ENCODE measurements around the gene TMEM236. TPM values are rescaled to one million over a fixed set of nuclear protein-coding genes. Genes with fewer than 3 reads are reported as not detected.

TMEM236 gene
- total and polyA plus RNA-seq, 2 of the 4 experiments (the other 2 are of a cell fraction): not detected

DNA sequence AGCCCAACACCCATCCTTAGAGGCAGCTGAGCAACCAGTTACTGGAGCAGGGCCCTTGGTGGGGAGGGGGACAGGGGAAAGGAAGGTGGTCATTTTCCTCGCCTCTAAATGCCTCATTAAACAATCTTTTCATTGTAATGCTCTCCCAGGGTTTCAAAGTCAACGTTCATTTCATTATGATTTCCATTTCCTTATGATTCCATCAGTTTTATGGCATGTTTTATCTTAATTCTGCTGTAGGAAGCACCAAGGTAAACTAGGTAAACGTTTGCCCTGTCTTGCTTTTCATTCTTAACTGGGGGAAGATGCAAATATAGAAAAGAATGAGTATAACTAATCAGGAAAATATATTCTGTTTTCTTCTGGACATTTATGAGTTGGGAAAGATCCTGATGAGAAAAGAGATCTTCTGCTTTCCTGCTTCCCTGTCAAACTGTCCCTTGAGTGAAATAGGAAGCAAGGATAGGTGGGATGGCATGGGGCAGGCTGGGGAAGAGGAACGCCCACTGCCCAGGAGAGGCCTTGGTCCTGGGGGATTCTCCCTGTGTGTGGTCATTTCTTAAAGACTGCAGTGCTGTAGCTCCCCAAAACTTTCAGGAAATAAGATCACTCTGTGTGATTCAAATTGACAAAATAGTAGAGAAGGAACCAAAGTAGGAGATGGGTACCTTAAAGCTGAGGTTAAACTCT, 20.5 kb upstream of the TMEM236 start:
- CTCF ChIA-PET: no interaction called here
- Histone ChIP-seq H4K91ac (ENCODE audit: insufficient read depth, low read depth, low read length) (no peak overlapping the region), H3K56ac (ENCODE audit: extremely low read depth, insufficient read depth, low read length) (no peak overlapping the region), H4K5ac (ENCODE audit: low read depth, low read length) (no peak overlapping the region), H3K4me3 (ENCODE audit: insufficient read depth, low read depth, low read length) (no peak overlapping the region), H3K18ac (ENCODE audit: low read depth, low read length) (no peak overlapping the region), H2BK15ac (ENCODE audit: low read depth, low read length) (no peak overlapping the region), H3K9ac (ENCODE audit: low read depth, low read length) (no peak overlapping the region), H2BK5ac (ENCODE audit: low read depth, low read length, poor library complexity, severe bottlenecking) (no peak overlapping the region), H3K9me1 (ENCODE audit: insufficient read depth, low read length) (no peaks in the 10 kb centered on the region), H4K20me1 (ENCODE audit: insufficient read depth, low read length) (no peaks in the 10 kb centered on the region), H2AK9ac (replicated peaks; ENCODE audit: low read depth, low read length, poor library complexity) (no peak overlapping the region), H3K9me3 (ENCODE audit: control insufficient read depth, insufficient read depth, low read length) (no peaks in the 10 kb centered on the region), H3K23ac (ENCODE audit: low read depth, low read length) (no peak overlapping the region), H2BK120ac (ENCODE audit: low read depth, low read length) (no peak overlapping the region), H3K27me3 (ENCODE audit: control insufficient read depth, insufficient read depth, low read length) (no peaks in the 10 kb centered on the region), H3K79me1 (ENCODE audit: low read depth in 1 of 2, low read length in 2 of 2) (no peaks in the 10 kb centered on the region), H3K4me1 (ENCODE audit: control insufficient read depth, insufficient read depth, low read length) (no peaks in the 10 kb centered on the region), H2AFZ (replicated peaks; ENCODE audit: low read length, poor library complexity) (no peak overlapping the region), H3K14ac (replicated peaks; ENCODE audit: low read depth, low read length) (no peak overlapping the region), H3K4ac (ENCODE audit: low read depth, low read length) (no peak overlapping the region), H3K36me3 (ENCODE audit: control insufficient read depth, insufficient read depth, low read length) (no peaks in the 10 kb centered on the region), H3K27ac (ENCODE audit: insufficient read depth, low read length) (no peak overlapping the region), H2AK5ac (ENCODE audit: low read depth, low read length) (no peak overlapping the region), H2BK20ac (ENCODE audit: low read depth, low read length) (no peak overlapping the region), H4K8ac (ENCODE audit: low read depth in 2 of 2, low read length in 2 of 2) (no peak overlapping the region), H3K4me2 (ENCODE audit: low read depth, low read length) (no peak overlapping the region)
- no TSS peak for BruUV-seq (replicated peaks)
- in situ Hi-C loops (cut with MboI; ENCODE audit: low sequenced_read_pairs): no loop called here
- intact Hi-C loops (cut with micrococcal nuclease): no loop called here
- ATAC-seq (ENCODE audit: low read depth) (no peak), DNase-seq (no peak)
- dilution Hi-C loops (cut with HindIII; ENCODE audit: low sequenced_read_pairs, unreplicated experiment): no loop called here
- POLR2A ChIA-PET (ENCODE audit: unreplicated experiment): no interaction called here
- 100% methylated on average over 1 of the region's 4 CpGs; no CpG with 5 or more reads in 1 of the 2 experiments for WGBS, 2 experiments (ENCODE audit: extremely low coverage in 2 of 2, insufficient read length in 1 of 2)
- TF ChIP-seq, protein P1, sequence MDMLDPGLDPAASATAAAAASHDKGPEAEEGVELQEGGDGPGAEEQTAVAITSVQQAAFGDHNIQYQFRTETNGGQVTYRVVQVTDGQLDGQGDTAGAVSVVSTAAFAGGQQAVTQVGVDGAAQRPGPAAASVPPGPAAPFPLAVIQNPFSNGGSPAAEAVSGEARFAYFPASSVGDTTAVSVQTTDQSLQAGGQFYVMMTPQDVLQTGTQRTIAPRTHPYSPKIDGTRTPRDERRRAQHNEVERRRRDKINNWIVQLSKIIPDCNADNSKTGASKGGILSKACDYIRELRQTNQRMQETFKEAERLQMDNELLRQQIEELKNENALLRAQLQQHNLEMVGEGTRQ (IDR thresholded peaks at IDR 0.05; ENCODE audit: low read depth, low read length): no peak
- TF ChIP-seq RCOR1 (IDR thresholded peaks at IDR 0.05; ENCODE audit: insufficient replicate concordance, low read length): no peak
- TF ChIP-seq POLR2A (IDR thresholded peaks at IDR 0.05; ENCODE audit: low read depth, low read length): no peak
- TF ChIP-seq SMC3 (IDR thresholded peaks at IDR 0.05; ENCODE audit: low read depth, low read length): no peak
- no peak for TF ChIP-seq RAD21 (IDR thresholded peaks at IDR 0.05; ENCODE audit: low read length)
- TF ChIP-seq FOS (IDR thresholded peaks at IDR 0.05; ENCODE audit: low read depth, low read length): no peak
- TF ChIP-seq MAZ (IDR thresholded peaks at IDR 0.05; ENCODE audit: borderline replicate concordance, low read depth, low read length): no peak
- TF ChIP-seq, protein P2, sequence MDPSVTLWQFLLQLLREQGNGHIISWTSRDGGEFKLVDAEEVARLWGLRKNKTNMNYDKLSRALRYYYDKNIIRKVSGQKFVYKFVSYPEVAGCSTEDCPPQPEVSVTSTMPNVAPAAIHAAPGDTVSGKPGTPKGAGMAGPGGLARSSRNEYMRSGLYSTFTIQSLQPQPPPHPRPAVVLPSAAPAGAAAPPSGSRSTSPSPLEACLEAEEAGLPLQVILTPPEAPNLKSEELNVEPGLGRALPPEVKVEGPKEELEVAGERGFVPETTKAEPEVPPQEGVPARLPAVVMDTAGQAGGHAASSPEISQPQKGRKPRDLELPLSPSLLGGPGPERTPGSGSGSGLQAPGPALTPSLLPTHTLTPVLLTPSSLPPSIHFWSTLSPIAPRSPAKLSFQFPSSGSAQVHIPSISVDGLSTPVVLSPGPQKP (IDR thresholded peaks at IDR 0.05; ENCODE audit: borderline replicate concordance, low read depth, low read length): no peak
- TF ChIP-seq BHLHE40 (IDR thresholded peaks at IDR 0.05; ENCODE audit: low read depth, low read length): no peak
- TF ChIP-seq NFE2L2 (IDR thresholded peaks at IDR 0.05; ENCODE audit: low read depth, low read length): no peak
